Stomach (tissue), 19 donors: Measurements from ENCODE around the gene LRRC72. TPM values are rescaled to one million over a fixed set of nuclear protein-coding genes. Genes with fewer than 3 reads are reported as not detected.

ENCODE experiments used
- DNase-seq, 2 donors: peaks; one replicate each; pipeline versions ENCODE4 v3.0.0 to v3.0.0-alpha.2; 2013 to 2019
- H3K27ac ChIP-seq, 5 donors: fragments of 200-600 bp in 4 of 5; sonication (generic) in 4 of 5; one replicate each; pipeline ENCODE4 v1.5.1; 2013 to 2019; ENCODE audit warnings: mild to moderate bottlenecking in 1 of 5, moderate library complexity in 1 of 5
- H3K27me3 ChIP-seq, 3 donors: fragments of 200-600 bp; sonication (generic); one replicate each; pipeline ENCODE4 v1.5.1; 2017 to 2019; ENCODE audit warnings: mixed run types in 1 of 3
- H3K36me3 ChIP-seq, 4 donors: fragments of 200-600 bp; sonication (generic); 1 replicate in 3 of 4; 2 replicates in 1 of 4; pipeline ENCODE4 v1.5.1; 2016 to 2019
- H3K4me1 ChIP-seq, 4 donors: fragments of 200-600 bp; sonication (generic); one replicate each; pipeline ENCODE4 v1.5.1; 2016 to 2019
- H3K4me3 ChIP-seq, 4 donors: fragments of 200-600 bp; sonication (generic) in 3 of 4; one replicate each; pipeline ENCODE4 v1.5.1; 2016 to 2019; ENCODE audit warnings: mild to moderate bottlenecking in 1 of 4
- H3K9me3 ChIP-seq, 4 donors: fragments of 200-600 bp; sonication (generic); one replicate each; pipeline ENCODE4 v1.5.1; 2016 to 2019
- CTCF ChIP-seq, 7 experiments: fragments of 450-650 bp in 4 of 7; fragments of 200-600 bp in 3 of 7; sonication (generic) in 3 of 7; IDR thresholded peaks; one replicate each; pipeline ENCODE4 v1.5.1; 2016 to 2019; ENCODE audit warnings: antibody characterized with exemption in 7 of 7, control low read depth in 2 of 7, mild to moderate bottlenecking in 1 of 7
- EP300 ChIP-seq: sonication (generic); formaldehyde crosslinking; IDR thresholded peaks from one replicate; pipeline ENCODE4 v1.6.1; 2017; ENCODE audit warnings: antibody characterized with exemption
- POLR2A ChIP-seq, 4 donors: fragments of 450-650 bp; IDR thresholded peaks; one replicate each; pipeline ENCODE4 v1.6.1; 2016; ENCODE audit warnings: antibody characterized with exemption in 4 of 4, control low read depth in 2 of 4, mild to moderate bottlenecking in 1 of 4, moderate library complexity in 1 of 4
- POLR2AphosphoS5 ChIP-seq, 3 donors: sonication (generic); formaldehyde crosslinking; IDR thresholded peaks; one replicate each; pipeline ENCODE4 v1.6.1; 2016; ENCODE audit warnings: antibody characterized with exemption in 3 of 3
- WGBS, 5 donors: extraction: QIAGEN DNeasy Blood & Tissue Kit in 3 of 5; methylation state at CpG; one replicate each; pipeline versions ENCODE4 v1.1.5 to v1.1.7; 2013 to 2018; 5-methylcytosine and 5-hydroxymethylcytosine counted together
- intact Hi-C: fragments of 100-400 bp; cut with DNase I; formaldehyde crosslinking; loops from one replicate; pipeline ENCODE4 v1.15.1; 2023; ENCODE audit warnings: low total_unique reads
- long read RNA-seq, 10 donors: transcript quantifications; one replicate each; lab custom pipeline, GENCODE V29; 2026
- polyA plus RNA-seq, 3 donors: library from polyadenylated mRNA; stranded (reverse); fragments of 200-250 nt; gene quantifications; one replicate each; pipeline ENCODE4 v1.2.3, GENCODE V29; 2013
- total RNA-seq, 5 donors: library from RNA; depleted of rRNA; stranded (reverse); fragments of >200 nt; gene quantifications; one replicate each; pipeline versions ENCODE4 v1.1.0 to v1.2.3, GENCODE V29; 2014 to 2016
- donor health status: healthy with polysubstance abuse.
- donor health status: Bipolar disorder and iron deficiency.
- donor health status: healthy.

The LRRC72 gene
- total RNA-seq (not detected), polyA plus RNA-seq (not detected)
- long read RNA-seq, donor 1: 0 reads
- long read RNA-seq, donor 2: 0 reads
- long read RNA-seq, donor 3: 0 reads
- long read RNA-seq, donor 4: 0 reads
- long read RNA-seq, donor 5: 0 reads
- long read RNA-seq, donor 6: 0 reads
- long read RNA-seq, donor 7: 0 reads
- long read RNA-seq, donor 8: 0 reads
- long read RNA-seq, donor 9: 0 reads
- long read RNA-seq, donor 10: 0 reads

DNA sequence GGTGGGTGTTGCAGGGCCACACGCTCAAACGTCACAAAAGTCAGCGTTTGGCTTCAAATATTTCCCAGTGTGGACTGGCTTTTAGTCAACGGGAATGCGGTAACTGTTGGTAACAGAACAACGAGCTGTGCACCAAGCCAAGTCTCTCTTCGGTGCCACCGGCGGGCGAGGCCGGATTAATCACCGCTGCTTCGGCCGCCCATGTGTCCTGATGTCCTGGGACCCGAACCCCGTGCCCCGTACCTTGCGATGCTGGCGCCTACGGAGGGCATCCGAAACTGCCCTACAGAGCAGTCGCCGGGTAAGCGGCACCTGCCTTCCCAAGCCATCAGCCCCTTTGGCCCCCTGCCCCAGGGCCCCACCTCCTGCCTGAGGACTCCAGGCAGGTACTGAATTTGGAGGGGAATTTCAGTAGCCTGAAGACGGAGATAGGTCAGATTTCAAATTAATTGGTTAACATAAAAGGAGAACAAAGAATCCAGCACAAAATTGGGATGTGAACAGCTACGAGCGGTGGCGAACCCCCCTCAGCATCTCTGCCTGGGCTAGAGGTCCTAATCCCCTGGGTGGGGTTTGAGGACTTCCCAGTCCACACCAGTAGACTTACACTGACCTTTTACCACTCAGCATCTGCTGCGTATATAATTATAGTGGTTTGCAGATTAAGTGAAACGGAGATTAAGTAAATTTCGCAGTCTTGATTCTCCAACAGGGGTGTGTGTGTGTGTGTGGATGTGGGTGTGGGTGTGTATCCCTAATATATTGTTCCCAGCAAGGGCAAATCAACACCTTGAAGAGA is at the start of gene LRRC72:
Gene LRRC72, plus strand, starts transcription at position 84 of the 799 bp plus-strand sequence. Its CDS starts 128 bp downstream, at position 212.
- TF ChIP-seq POLR2A (IDR thresholded peaks at IDR 0.05): no peak
- TF ChIP-seq CTCF (IDR thresholded peaks at IDR 0.05): no peak
- no peak for TF ChIP-seq EP300
- TF ChIP-seq POLR2AphosphoS5 (IDR thresholded peaks at IDR 0.05): no peak
- Histone ChIP-seq H3K9me3 (no peaks in the 10 kb centered on the region), H3K27me3 (no peaks in the 10 kb centered on the region), H3K27ac (no peak within 1 kb of the TSS), H3K4me1 (no peaks in the 10 kb centered on the region), H3K4me3 (no peak within 1 kb of the TSS), H3K36me3 (no peaks in the 10 kb centered on the region)
- WGBS, 5 donors: 93 to 95% (median 93%) methylated on average over 31 of the region's 31 CpGs
- no peak for DNase-seq
- intact Hi-C loops: no loop called here

GRCh38 chr7:16479161-16479560 is 47.5 kb upstream of the LRRC72 start:
- 69 to 86% (median 79%) methylated on average over 4 of the region's 4 CpGs for WGBS, 5 donors
- no peak for DNase-seq
- no peak overlapping the region for H3K27ac ChIP-seq
- H3K27me3 ChIP-seq: no peaks in the 10 kb centered on the region
- TF ChIP-seq POLR2AphosphoS5 (IDR thresholded peaks at IDR 0.05): no peak
- TF ChIP-seq EP300: no peak
- no peak for TF ChIP-seq CTCF (IDR thresholded peaks at IDR 0.05)
- no peak for TF ChIP-seq POLR2A (IDR thresholded peaks at IDR 0.05)
- no peaks in the 10 kb centered on the region for H3K4me1 ChIP-seq
- intact Hi-C loops: no loop called here
- no peaks in the 10 kb centered on the region for H3K36me3 ChIP-seq
- no peaks in the 10 kb centered on the region for H3K9me3 ChIP-seq
- no peak overlapping the region for H3K4me3 ChIP-seq

- Histone ChIP-seq H3K4me1 (no peaks in the 10 kb centered on the region), H3K27ac (no peak overlapping the region), H3K27me3 (no peaks in the 10 kb centered on the region), H3K4me3 (no peak overlapping the region), H3K36me3 (no peaks in the 10 kb centered on the region), H3K9me3 (no peaks in the 10 kb centered on the region)
- peak in 1 of 2 donors; percentile 13 for DNase-seq
- TF ChIP-seq EP300: no peak
- TF ChIP-seq CTCF (IDR thresholded peaks at IDR 0.05): no peak
- TF ChIP-seq POLR2AphosphoS5 (IDR thresholded peaks at IDR 0.05): no peak
- TF ChIP-seq POLR2A (IDR thresholded peaks at IDR 0.05): no peak
- intact Hi-C loops: no loop called here
- WGBS, 5 donors: 69 to 82% (median 74%) methylated on average over 7 of the region's 7 CpGs
These were observed 47.0 kb upstream of the LRRC72 start for GRCh38 chr7:16479591-16479990.

- intact Hi-C loops: no loop called here
- Histone ChIP-seq H3K27me3 (no peaks in the 10 kb centered on the region), H3K9me3 (no peaks in the 10 kb centered on the region), H3K36me3 (no peaks in the 10 kb centered on the region), H3K27ac (no peak overlapping the region), H3K4me1 (no peaks in the 10 kb centered on the region), H3K4me3 (no peak overlapping the region)
- peak in 1 of 2 donors; percentile 19 for DNase-seq
- TF ChIP-seq POLR2AphosphoS5 (IDR thresholded peaks at IDR 0.05) (no peak), EP300 (no peak), POLR2A (IDR thresholded peaks at IDR 0.05) (no peak), CTCF (IDR thresholded peaks at IDR 0.05) (no peak)
- 59 to 81% (median 71%) methylated on average over 4 of the region's 4 CpGs for WGBS, 5 donors
These were observed 42.0 kb upstream of the LRRC72 start for GRCh38 chr7:16484453-16485158.
